Colon (tissue), 2 donors: ENCODE measurements around the gene FARP2.
"Not testable (repeated sequence)": the region's sequence is repeated elsewhere in the genome, so short reads cannot be mapped to it uniquely, and the experiment has no call there.

ENCODE experiments used
- FAIRE-seq: peaks from 2 replicates; lab custom pipeline; 2012; peaks lifted over from hg19 to GRCh38; lab: Jason Lieb, UNC
- donor health status: control.
- donor health status: control.

Gene FARP2

DNA sequence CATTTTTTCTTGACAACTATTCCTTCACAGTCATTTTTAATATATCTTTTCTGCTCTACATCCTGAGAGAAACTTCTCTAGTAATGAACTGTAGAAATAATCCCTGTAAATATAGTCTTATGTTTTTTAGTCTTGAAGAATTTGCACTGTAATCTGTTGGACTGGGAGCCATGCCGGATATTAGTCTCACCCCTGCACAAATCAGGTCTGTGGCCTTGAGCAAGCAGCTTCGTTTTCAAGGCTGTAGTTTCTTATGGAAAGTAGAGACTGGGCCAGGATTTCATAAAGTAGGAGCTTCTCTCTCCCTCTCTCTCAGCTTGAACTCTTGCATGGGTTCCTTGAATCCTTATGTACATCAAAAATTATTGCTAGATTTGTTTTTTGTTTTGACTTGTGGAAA lies 8.7 kb downstream of the FARP2 start:
- no peak for FAIRE-seq

DNA sequence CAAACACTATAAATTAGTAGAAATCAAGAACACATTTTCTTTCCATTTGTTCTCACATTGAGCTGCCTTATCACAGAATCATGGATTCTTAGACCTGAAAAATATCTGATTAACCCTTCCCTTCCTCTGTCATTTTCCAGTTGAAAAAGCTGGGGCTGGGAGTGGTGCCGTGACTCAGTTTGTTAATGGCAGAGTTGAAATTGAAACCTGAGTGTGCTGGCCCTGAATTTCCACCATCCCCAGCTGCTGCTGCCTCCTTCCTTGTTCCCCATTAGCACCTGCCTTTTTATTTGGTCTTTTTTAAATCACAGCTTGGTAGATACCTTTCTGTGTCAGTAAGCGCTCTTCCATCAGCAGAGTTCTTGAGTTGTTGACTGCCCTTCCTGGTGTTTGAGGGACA lies 10.6 kb downstream of the FARP2 start:
- no peak for FAIRE-seq

DNA sequence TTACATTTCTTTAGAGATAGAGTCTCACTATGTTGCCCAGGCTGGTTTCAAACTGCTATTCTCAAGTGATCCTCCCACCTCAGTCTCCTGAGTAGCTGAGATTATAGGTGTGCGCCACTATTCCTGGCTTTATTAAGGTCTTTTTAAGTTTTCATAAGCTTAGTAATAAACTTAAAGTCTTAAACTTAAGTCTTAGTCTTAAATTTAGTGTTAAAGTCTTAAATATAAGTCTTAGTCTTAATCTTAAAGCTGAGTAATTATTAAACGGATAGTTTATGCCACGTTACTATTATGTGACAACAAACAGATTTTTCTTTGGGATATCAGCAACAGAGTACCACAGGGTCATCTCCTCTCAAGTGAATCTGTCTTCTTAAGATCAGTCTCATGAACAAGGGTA lies 12.6 kb downstream of the FARP2 start:
- FAIRE-seq = no peak

DNA sequence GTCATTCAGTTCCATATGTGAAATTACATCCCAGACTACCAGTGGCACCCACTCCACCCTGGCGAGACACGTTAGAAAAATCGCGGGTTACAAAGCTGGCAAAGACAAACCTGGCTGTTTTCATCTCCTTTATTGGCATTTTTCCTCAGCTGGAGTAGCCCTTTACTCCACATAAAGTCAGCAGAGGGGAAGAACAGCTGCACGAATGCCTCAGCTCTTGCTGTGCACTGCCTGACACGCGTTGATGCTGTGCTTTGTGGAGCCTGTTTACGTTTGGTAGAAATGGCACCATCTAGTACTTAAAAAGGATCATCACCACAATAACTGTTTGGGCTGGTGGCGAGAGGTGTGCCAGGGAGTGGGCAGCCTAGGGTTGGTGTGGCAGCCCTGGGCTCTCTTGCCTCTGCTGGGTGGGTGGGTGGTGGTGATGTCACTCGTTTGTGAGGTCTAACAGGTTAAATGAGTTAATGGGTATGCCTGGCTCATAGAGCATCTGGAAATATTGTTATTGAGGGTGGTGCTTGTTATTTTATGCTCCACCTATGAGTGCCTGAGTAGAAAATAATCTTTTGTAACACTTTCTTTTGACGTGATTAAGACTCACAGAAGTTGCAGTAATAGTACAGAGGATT lies 16.4 kb downstream of the FARP2 start:
- FAIRE-seq = no peak

DNA sequence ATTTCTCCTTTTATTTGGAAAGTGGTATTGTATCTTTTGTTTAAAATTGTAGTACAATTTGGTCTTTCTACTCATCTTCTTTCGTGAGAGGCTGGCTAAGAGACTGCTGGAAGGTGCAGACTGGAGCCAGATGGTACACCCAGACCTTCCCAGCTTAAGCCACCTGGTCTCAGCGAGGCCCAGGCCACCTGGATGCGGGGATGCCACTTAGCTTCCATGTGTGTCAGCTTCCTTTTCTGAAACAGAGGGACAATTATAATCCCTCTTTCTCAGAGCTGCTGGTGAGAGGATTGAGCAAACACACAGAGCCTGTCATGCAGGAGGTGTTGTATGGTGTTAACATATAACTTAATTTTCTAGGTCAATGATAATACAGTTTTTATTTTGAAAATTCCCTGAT lies 17.4 kb downstream of the FARP2 start:
- FAIRE-seq = no peak

DNA sequence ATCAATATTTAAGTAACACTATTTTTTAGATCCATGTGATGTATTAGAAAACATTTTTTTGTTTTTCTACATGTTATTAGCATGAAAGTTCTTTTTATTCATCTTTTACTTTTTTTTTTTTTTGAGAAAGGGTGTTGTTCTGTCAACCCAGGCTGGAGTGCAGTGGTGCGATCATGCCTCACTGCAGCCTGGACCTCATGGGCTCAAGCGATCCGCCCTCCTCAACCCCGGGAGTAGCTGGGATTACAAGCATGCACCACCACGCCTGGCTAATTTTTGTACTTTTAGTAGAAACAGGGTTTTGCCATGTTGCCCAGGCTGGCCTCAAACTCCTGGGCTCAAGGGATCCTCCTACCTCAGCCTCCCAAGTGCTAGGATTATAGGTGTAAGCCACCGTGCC lies 17.8 kb downstream of the FARP2 start:
- not testable (repeated sequence) for FAIRE-seq

DNA sequence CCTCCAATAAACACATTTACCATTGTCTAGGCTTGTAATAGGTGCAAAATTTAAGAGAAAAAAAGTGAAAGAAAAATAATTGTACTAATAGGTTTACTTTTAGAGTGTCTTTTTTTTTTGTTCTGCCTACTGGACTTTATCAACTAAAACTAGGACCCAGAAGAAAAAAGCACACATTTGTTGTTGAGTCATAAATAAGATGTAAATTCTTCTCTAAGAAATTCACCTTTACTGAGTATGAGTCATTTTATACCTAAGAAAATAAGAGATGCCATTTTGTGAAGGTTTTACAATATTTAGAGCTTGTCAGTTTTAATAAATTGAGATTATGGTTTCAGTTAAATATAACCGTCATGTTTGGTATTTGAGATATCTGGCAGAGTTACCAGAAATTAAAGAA lies 19.2 kb downstream of the FARP2 start:
- no peak for FAIRE-seq

DNA sequence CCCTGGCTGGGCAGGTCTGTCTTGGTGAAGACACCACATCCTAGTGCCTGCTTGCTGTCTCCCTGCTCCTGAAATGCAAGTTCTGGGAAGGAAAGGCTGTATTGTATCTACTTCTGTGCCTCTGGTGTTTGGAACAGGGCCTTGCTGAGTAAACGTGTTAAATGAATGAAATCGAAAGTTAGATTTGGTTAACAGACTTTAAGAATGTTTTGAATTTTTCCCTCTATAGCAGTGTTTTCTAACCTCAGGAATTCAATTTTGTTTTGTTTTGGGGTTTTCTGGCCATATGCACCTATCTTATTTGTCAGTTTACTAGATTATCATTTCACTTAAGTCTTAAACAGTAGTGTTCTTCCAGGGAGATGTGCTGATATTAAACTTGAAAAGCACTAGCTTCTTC lies 20.7 kb downstream of the FARP2 start:
- no peak for FAIRE-seq

DNA sequence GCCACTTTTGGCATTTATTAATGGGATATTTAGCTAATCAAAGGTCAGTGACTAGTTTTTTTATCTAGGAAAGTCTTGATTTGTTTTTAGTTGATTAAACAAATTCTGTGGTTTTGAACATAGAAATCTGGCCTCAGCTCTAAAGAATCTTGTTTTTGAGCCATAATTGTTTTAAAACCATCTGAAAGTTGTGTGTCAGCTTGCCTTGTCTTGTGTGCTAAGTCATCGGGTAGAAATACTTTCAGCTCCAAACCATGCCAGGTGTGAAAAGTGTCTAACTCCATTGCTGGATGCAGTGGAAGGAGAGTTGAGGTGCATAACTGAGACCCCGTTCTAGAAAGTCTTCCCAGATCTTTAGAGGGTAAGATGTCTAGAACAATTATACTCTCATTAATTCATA lies 22.7 kb downstream of the FARP2 start:
- no peak for FAIRE-seq

DNA sequence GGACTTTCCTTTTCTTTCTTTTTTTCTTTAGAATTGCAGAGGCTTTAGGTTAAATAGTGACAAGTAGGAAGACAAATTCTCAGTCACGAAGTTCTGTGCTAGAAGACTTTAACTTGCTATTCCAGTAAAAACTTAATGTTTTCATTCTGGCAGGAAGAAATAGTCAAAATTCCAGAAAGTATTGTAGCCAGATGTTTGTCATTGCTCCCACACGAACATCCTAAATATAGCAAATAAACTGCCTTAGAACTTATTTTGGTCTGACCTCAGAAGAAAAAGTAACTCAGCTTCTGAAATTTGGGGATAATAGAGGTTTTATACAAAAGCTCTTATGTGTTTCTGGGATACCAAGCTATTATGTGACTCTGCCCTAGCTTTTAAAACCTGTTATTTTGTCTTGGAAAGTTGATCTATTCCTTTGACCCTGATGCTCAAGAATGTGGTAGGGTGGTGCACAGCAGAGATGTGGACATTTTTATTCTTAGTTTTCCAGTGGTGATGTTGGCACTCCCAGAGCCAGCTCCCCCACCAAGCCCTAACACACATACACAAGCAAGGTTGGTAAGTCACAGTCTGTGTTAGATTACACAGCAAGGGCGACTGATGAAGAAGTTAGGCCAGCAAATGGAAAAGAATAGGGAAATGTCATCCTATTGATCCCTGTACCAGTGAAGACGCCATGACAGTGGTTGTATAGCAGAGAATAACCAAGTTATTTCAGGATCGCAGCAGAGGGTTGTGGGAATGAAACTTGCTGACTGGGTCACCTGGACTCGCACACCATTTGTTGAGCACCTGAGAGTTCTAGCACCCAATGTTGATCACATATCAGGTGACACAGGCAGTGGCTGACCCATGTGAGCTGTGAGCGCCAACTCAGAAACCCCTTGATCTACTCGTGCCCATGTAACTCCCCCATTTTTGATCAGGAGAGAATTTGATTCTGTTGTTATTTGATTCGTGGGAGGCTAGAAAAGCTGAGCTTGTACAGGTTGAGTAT lies 23.7 kb downstream of the FARP2 start:
- FAIRE-seq = no peak

DNA sequence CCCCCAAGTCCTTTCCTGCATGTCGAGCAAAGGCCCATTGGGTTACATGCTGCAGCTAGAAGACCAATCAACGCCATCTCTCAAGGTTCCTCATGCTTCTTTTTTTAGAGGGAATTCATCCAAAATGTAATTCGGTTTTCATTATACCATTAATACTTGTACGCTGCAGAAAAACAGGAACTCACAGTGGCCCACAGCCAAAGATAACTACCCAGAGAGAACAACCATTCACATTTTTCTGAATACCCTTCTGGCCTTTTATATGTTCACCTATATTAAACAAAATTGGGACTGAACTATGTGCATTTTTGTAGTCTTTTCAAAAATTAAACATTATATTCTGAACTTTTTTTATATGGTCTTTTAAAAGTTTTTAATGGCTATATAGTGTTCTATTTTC lies 25.8 kb downstream of the FARP2 start:
- FAIRE-seq = no peak

DNA sequence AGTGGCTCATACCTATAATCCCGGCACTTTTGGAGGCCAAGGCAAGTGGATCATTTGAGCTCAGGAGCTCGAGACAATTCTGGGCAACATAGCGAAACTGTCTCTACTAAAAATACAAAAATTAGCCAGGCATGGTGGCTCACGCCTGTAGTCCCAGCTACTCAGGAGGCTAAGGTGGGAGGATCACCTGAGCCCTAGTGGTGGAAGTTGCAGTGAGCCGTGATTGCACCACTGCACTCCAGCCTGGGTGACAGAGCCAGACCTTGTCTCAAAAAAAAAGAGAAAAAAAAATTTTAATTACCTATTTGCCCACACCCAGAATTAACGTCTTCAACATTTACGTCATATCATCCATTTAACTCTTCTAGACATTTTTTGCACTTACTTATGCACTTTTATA lies 29.4 kb downstream of the FARP2 start:
- not testable (repeated sequence) for FAIRE-seq

DNA sequence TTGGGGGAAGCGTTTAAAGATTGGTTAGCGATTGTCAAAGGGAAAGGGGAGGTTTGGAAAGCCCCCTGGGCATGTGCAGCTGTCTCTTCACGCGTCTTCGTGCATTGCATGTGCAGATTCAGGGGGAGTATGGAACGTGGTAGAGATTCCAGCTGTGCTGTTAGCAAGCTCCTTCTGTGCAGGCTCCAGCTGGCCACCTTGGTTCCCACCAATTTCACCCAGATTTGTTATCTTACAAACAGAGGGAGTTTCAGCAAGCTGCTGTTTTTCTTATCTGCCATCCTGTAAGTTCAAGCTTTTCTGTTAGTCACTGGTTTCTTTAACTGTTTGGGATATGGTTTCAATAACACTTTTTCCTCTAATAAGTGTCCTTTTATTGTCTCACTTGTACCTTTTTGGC lies 30.4 kb downstream of the FARP2 start:
- no peak for FAIRE-seq

DNA sequence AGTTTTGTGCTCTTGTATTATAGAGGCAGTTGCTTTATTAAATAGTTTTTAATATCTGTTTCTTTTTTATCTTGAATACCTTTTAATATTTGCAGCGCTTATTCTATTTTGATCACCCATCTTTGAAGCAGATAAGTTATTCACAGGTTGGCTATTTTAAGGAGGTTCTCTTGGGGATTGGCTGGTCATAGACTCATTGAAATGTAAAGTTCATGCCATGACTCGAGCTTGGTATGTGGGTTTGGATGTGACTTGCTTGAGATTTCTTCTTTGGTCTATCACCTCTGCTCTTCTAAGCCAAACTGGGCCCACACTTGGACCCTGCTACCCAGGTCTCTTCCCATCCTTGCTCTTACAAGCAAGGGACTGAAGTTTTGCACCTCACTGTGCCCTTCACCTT lies 33.6 kb downstream of the FARP2 start:
- no peak for FAIRE-seq

DNA sequence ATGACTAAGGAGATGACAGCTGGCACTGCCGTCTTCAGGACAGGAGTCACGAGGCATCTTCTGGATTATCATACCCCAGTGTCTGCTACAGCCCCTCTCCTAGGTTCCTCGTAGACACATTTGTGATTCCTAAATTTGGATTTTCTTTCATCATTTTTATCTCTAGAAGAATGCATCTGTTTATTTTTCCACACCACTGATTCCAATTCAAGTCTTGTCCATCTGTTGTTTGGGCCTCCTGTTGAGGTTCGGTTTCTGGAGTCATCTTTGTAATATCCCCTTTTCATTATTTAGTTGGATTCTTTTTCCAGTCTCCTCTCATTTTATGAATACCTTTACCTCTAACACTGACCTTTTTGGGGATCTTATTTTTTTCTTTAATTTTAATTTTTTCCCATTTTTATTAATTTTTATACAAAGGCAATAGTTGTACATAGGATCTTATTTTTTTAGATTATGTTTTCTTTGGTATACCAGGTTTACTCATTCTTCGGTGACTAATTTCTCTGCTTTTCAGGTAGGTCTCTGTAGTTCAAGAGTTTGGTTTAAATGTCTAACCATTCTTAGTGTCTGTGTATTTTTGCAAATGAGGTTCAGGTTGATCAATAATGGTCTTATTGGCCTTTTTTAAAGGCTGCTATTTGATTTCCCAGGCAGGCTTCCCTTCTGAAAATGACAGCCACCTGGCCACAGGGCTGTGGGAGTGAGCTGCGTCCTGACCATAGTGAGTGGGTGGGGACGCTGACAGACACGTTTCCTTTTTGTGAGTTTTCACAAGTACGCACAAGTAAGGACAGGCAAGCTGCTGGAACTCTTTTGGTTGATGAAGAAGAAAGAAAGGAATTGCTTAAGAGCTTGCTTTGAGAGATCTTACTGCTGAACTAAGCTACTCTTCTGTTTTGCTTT lies 34.5 kb downstream of the FARP2 start:
- FAIRE-seq = no peak

DNA sequence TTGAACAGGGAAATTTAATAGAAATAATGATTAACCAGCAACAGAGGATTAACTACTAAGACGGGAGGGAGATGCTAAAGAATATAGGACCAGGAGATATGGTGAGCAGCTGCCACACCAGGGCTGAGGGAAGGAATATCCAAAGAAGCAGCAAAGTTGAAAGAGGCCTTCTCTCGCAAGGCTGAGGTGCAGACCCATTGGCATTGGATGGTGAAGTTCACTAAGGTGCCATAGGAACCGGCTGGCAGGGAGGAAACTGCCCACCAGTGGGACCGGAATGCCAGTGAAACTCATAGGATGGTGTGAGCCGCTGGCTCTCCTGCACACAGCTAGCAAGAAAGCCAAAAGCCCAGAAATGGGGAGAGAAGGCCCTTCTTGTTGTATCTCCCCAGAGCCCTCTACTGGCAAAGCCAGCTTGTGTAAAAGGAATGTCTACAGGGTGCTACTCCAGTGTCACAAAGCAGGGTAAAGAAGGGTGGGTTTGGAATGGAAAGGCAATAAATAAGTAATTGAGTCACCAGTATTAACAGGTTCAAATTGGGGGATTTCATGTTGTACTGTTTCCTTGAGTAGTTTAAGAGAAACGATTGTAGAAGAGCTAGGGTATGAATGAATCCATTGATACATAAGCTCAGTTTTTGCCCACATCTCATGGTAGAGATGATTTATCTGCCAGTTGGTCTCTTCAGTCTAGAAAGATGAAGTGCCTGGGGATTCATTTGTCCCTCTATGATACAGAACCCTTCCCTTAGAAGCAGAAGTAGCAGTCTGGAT lies 36.0 kb downstream of the FARP2 start:
- no peak for FAIRE-seq

DNA sequence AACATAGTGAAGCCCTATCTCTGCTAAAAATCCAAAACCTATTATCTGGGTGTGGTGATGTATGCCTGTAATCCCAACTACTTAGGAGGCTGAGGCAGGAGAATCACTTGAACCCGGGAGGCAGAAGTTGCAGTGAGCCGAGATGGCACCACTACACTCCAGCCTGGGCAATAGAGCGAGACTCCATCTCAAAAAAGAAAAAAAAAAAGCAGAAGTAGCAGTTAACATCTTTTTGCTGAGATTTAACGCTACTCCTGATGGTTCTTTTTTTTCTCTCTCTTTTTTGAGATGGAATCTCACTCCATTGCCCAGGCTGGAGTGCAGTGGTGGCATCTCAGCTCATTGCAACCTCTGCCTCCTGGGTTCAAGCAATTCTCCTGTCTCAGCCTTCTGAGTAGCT lies 36.7 kb downstream of the FARP2 start:
- FAIRE-seq = not testable (repeated sequence)

DNA sequence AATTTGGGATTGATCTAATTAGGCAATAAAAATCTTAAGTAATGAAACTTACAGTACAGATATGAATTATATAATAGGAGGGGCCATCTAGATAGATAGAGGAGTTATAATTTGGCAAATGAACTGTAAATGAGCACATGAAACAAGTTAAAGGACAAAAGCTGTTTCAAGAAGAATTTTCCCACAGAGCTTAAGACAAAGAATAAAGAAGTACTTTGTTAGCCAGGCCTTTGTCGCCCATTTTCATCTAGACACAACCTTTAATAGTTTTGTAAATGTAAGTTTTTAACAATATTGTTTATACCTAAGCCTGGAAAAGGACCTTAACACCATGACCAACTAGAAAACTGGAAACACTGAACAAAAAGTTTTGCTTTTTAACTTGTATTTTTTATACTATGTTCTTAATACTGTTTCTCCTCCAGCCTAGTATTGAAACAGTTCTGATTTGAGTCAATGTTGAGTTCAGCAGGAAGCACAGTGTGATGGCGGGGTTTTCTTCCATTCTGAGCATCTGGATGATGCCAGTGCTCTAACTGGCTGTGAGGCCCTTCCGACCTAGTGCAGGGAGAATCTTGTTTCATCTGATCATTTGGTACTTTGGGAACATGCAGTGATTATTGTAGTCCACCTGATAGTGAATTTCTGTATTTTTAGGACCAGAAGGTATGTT lies 37.6 kb downstream of the FARP2 start:
- no peak for FAIRE-seq

DNA sequence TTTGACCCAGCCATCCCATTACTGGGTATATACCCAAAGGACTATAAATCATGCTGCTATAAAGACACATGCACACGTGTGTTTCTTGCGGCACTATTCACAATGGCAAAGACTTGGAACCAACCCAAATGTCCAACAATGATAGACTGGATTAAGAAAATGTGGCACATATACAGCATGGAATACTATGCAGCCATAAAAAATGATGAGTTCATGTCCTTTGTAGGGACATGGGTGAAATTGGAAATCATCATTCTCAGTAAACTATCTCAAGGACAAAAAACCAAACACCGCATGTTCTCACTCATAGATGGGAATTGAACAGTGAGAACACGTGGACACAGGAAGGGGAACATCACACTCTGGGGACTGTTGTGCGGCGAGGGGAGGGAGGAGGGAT lies 40.7 kb downstream of the FARP2 start:
- not testable (repeated sequence) for FAIRE-seq

DNA sequence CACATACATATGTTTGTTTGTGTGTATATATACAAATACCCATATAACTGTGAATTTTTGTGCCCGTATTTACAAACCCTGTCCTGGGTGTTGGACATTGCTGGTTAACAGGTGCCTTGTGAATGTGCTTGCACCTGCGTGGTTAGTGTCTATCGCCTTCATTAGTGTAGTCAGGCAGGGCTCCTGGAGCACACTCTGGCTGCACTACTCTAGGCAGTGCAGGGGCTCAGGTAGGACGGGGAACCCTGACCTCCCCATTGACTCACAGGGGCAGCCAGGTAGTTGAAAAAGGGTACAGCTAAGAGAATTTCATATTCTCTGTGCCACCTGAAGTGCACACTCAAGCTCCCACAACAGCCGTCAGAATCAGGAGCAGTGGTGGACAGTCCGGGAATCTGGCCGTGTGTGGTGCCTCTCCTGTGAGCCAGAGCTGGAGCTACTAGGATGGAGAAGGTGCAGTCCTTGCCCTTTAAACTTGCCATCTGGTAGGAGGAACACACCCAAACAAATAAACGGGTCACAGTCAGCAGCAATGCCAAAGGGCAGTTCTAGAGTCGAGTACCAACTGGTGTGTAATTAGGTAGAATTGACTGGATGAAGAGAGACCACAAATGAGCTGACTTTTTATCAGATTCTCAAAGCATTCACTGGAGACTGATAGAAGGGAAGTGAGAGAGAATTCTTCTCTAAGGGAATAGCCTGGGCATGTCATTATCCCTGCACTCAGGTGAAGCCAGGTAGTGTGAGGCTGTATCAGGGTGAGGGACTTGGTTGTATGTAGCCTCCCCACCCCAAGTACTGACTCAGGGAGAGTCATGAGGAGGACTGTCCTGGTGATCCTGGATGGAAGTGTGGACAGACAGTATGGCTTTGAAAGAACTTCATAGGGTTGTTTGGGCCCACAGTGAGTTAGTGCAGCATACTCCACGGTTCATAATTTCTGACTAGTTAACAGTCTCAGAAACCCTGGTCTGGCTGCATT lies 44.1 kb downstream of the FARP2 start:
- no peak for FAIRE-seq
